H1 (cell line): ENCODE results near the gene METTL25B. TPM values are rescaled to one million over a fixed set of nuclear protein-coding genes. Genes with fewer than 3 reads are reported as not detected.

ENCODE experiments used
- CTCF ChIA-PET: fragments of 300-600 bp; sonication (Branson Sonifier 250); formaldehyde crosslinking; loops from one replicate; lab custom pipeline; 2021; ENCODE audit not compliant: partially characterized antibody; lab: Charles Lee
- POLR2A ChIA-PET: fragments of 300-600 bp; sonication (Branson Sonifier 250); formaldehyde crosslinking; loops from one replicate; lab custom pipeline; 2021; ENCODE audit warnings: inconsistent platforms; ENCODE audit not compliant: partially characterized antibody; lab: Charles Lee
- DNase-seq, 2 experiments: peaks; one replicate each; pipeline versions ENCODE4 v3.0.0 to v3.0.0-alpha.2; 2010 to 2022; ENCODE audit warnings: low spot score in 2 of 2, low read depth in 1 of 2, mixed read lengths in 1 of 2
- FAIRE-seq: peaks from 2 replicates; lab custom pipeline; 2011; peaks lifted over from hg19 to GRCh38; lab: Jason Lieb, UNC
- H2AFZ ChIP-seq: 2 replicates; pipeline ENCODE4 v1.8.1; 2012; ENCODE audit warnings: low read length, inconsistent platforms
- H2AK5ac ChIP-seq: 2 replicates; pipeline ENCODE4 v1.6.1; 2013; ENCODE audit warnings: low read depth, low read length
- H2BK120ac ChIP-seq: replicated peaks from 2 replicates; pipeline ENCODE3; 2013; ENCODE audit warnings: low read depth, low read length, inconsistent platforms
- H2BK12ac ChIP-seq: 2 replicates; pipeline ENCODE4 v1.6.1; 2013; ENCODE audit warnings: low read depth, low read length
- H2BK15ac ChIP-seq: 2 replicates; pipeline ENCODE4 v1.6.1; 2013; ENCODE audit warnings: low read length
- H2BK20ac ChIP-seq: 2 replicates; pipeline ENCODE4 v1.6.1; 2013; ENCODE audit warnings: low read length
- H2BK5ac ChIP-seq: 2 replicates; pipeline ENCODE4 v1.6.1; 2013; ENCODE audit warnings: low read depth, low read length
- H3K14ac ChIP-seq: 2 replicates; pipeline ENCODE4 v1.6.1; 2013; ENCODE audit warnings: inconsistent platforms; ENCODE audit not compliant: insufficient read length
- H3K18ac ChIP-seq: 2 replicates; pipeline ENCODE4 v1.6.1; 2013; ENCODE audit warnings: low read length; ENCODE audit errors: extremely low read depth
- H3K23ac ChIP-seq: 2 replicates; pipeline ENCODE4 v1.6.1; 2013; ENCODE audit warnings: inconsistent platforms; ENCODE audit not compliant: insufficient read length
- H3K23me2 ChIP-seq: 2 replicates; pipeline ENCODE4 v1.6.1; 2013; ENCODE audit warnings: low read depth, low read length
- H3K27ac ChIP-seq: 2 replicates; pipeline ENCODE4 v1.6.1; 2011; ENCODE audit warnings: low read depth, low read length, inconsistent platforms
- H3K27me3 ChIP-seq, 4 experiments: replicated peaks in 1 of 4; 1 replicate in 1 of 4; 2 replicates in 3 of 4; pipeline versions ENCODE4 v1.6.1 to v1.8.1; 2011 to 2013; ENCODE audit warnings: low read length in 3 of 4, mild to moderate bottlenecking in 3 of 4, inconsistent platforms in 2 of 4, mixed read lengths in 2 of 4, moderate library complexity in 1 of 4; ENCODE audit not compliant: control insufficient read depth in 3 of 4, insufficient read depth in 3 of 4; ENCODE audit errors: extremely low read depth in 1 of 4
- H3K36me3 ChIP-seq, 4 experiments: 2 replicates each; pipeline versions ENCODE4 v1.6.1 to v1.8.1; 2011 to 2013; ENCODE audit warnings: mild to moderate bottlenecking in 4 of 4, low read length in 3 of 4, moderate library complexity in 2 of 4, control low read depth in 1 of 4, inconsistent platforms in 1 of 4; ENCODE audit not compliant: insufficient read depth in 4 of 4, control insufficient read depth in 2 of 4
- H3K4ac ChIP-seq: replicated peaks from 2 replicates; pipeline ENCODE3; 2013; ENCODE audit warnings: low read length, low read depth, mixed read lengths, inconsistent platforms; ENCODE audit not compliant: insufficient read length
- H3K4me1 ChIP-seq, 4 experiments: replicated peaks in 1 of 4; 1 replicate in 1 of 4; 2 replicates in 3 of 4; pipeline versions ENCODE4 v1.6.1 to v1.8.1; 2011 to 2013; ENCODE audit warnings: low read length in 3 of 4, inconsistent platforms in 2 of 4, mixed read lengths in 1 of 4; ENCODE audit not compliant: insufficient read depth in 4 of 4, control insufficient read depth in 3 of 4
- H3K4me2 ChIP-seq, 2 experiments: 2 replicates each; pipeline versions ENCODE4 v1.6.1 to v1.8.1; 2011 to 2013; ENCODE audit warnings: low read depth in 2 of 2, low read length in 2 of 2, control low read depth in 1 of 2, inconsistent platforms in 1 of 2, mild to moderate bottlenecking in 1 of 2; ENCODE audit not compliant: insufficient read depth in 1 of 2
- H3K4me3 ChIP-seq, 4 experiments: fragments of 200-600, 300-600 bp in 1 of 4; sonication (generic), shearing (Covaris generic), sonication (Bioruptor Twin) in 1 of 4; 2 replicates each; pipeline versions ENCODE4 v1.5.1 to v1.8.1; 2011 to 2016; ENCODE audit warnings: low read length in 4 of 4, low read depth in 3 of 4, control low read depth in 2 of 4, inconsistent platforms in 2 of 4, mild to moderate bottlenecking in 2 of 4, mixed read lengths in 1 of 4, moderate library complexity in 1 of 4; ENCODE audit not compliant: insufficient read depth in 2 of 4; ENCODE audit errors: extremely low read depth in 1 of 4
- H3K56ac ChIP-seq: replicated peaks from 2 replicates; pipeline ENCODE3; 2013; ENCODE audit warnings: low read depth, mild to moderate bottlenecking, mixed read lengths, low read length, inconsistent platforms; ENCODE audit not compliant: insufficient read length
- H3K79me1 ChIP-seq: 2 replicates; pipeline ENCODE4 v1.6.1; 2013; ENCODE audit warnings: low read depth, low read length, control low read depth
- H3K79me2 ChIP-seq, 2 experiments: 2 replicates each; pipeline versions ENCODE4 v1.6.1 to v1.8.1; 2012 to 2013; ENCODE audit warnings: low read length in 2 of 2, mild to moderate bottlenecking in 2 of 2, inconsistent platforms in 1 of 2; ENCODE audit not compliant: insufficient read depth in 2 of 2, control insufficient read depth in 1 of 2
- H3K9ac ChIP-seq, 4 experiments: replicated peaks in 1 of 4; 1 replicate in 1 of 4; 2 replicates in 3 of 4; pipeline versions ENCODE4 v1.6.1 to v1.8.1; 2011 to 2013; ENCODE audit warnings: low read depth in 3 of 4, low read length in 3 of 4, control low read depth in 2 of 4, mild to moderate bottlenecking in 2 of 4, moderate library complexity in 2 of 4, inconsistent platforms in 1 of 4; ENCODE audit errors: extremely low read depth in 1 of 4
- H3K9me3 ChIP-seq, 2 experiments: 2 replicates each; pipeline versions ENCODE4 v1.6.1 to v1.8.1; 2012 to 2013; ENCODE audit warnings: mild to moderate bottlenecking in 2 of 2, moderate library complexity in 2 of 2, control low read depth in 1 of 2, inconsistent platforms in 1 of 2, low read depth in 1 of 2, low read length in 1 of 2, mixed read lengths in 1 of 2; ENCODE audit not compliant: insufficient read depth in 2 of 2
- H4K20me1 ChIP-seq, 2 experiments: replicated peaks in 1 of 2; 2 replicates each; pipeline versions ENCODE3 to v1.8.1; 2011 to 2013; ENCODE audit warnings: inconsistent platforms in 2 of 2, low read length in 2 of 2, mild to moderate bottlenecking in 1 of 2; ENCODE audit not compliant: insufficient read depth in 2 of 2, control insufficient read depth in 1 of 2
- H4K5ac ChIP-seq: 2 replicates; pipeline ENCODE4 v1.6.1; 2013; ENCODE audit warnings: low read length, low read depth, mixed read lengths, inconsistent platforms; ENCODE audit not compliant: insufficient read length
- H4K8ac ChIP-seq: 2 replicates; pipeline ENCODE4 v1.8.0; 2013; ENCODE audit warnings: mild to moderate bottlenecking, moderate library complexity, low read length, inconsistent platforms; ENCODE audit not compliant: insufficient read depth; ENCODE audit errors: extremely low read depth
- H4K91ac ChIP-seq: replicated peaks from 2 replicates; pipeline ENCODE3; 2013; ENCODE audit warnings: low read length, mixed read lengths, inconsistent platforms; ENCODE audit not compliant: insufficient read length
- WGBS, 2 experiments: shearing (Covaris generic) in 1 of 2; methylation state at CpG; one replicate each; pipeline versions ENCODE4 v1.1.6 to v1.1.7; 2013 to 2015; ENCODE audit warnings: low lambda C conversion rate in 2 of 2, mixed read lengths in 2 of 2, inconsistent platforms in 1 of 2, low coverage in 1 of 2, missing lambda C conversion rate in 1 of 2; ENCODE audit not compliant: insufficient replicate concordance in 2 of 2, insufficient coverage in 1 of 2, insufficient read length in 1 of 2; ENCODE audit errors: extremely low coverage in 1 of 2, missing lambda C conversion rate in 1 of 2; 5-methylcytosine and 5-hydroxymethylcytosine counted together
- polyA plus RNA-seq, 7 experiments: library from polyadenylated mRNA; depleted of rRNA in 3 of 7; stranded (reverse) in 5 of 7; unstranded in 2 of 7; fragments of >200 nt in 5 of 7; fragments of 200-250 nt in 2 of 7; gene quantifications; 1 replicate in 5 of 7; 2 replicates in 1 of 7; 4 replicates in 1 of 7; pipeline versions ENCODE4 v1.2.1 to v1.2.3, GENCODE V29; 2011 to 2013; ENCODE audit warnings: missing spikeins in 2 of 7, mixed read lengths in 2 of 7
- total RNA-seq: library from RNA; stranded (reverse); fragmentation: NEBNext Ultra II Directional; extraction: Animal tissue kit (Norgen Biotek cat#: 25700); gene quantifications from 2 replicates; pipeline ENCODE4 v1.2.1, GENCODE V29; 2021

The METTL25B gene
- total and polyA plus RNA-seq, 2 of the 8 experiments (the other 6 are each of a cell fraction or from before 2014, with no cell fraction given) = 28.4 to 30.1 TPM

- H4K20me1 ChIP-seq = peaks cover 13 to 23% of the 10 kb centered on the region in 2 experiments
- no peak overlapping the region for H3K14ac ChIP-seq
- H3K27ac ChIP-seq = no peak overlapping the region
- peaks cover 2% of the 10 kb centered on the region; the same call in 1 of the 2 replicates for H3K79me1 ChIP-seq
- H3K4me3 ChIP-seq = no peak overlapping the region
- H3K23me2 ChIP-seq = no peaks in the 10 kb centered on the region; the same call in 1 of the 2 replicates
- H3K36me3 ChIP-seq = peaks cover 16 to 31% (median 30%) of the 10 kb centered on the region in 4 experiments
- 87% methylated on average over 2 of the region's 2 CpGs; no CpG with 5 or more reads in 1 of the 2 experiments for WGBS, 2 experiments
- H3K18ac ChIP-seq = no peak overlapping the region
- CTCF ChIA-PET = interaction anchor here (0.6 to 65.2 kb wide), 8 partner anchors 34 to 1831 kb away, joined by 3 to 4284 read pairs (median 4); partner anchors contain the start of genes CRABP2, NES and NTRK1
- no peaks in the 10 kb centered on the region for H3K9me3 ChIP-seq
- peaks cover 2 to 15% (median 10%) of the 10 kb centered on the region in 4 experiments; a peak in 6 of 7 replicates for H3K4me1 ChIP-seq
- H2BK20ac ChIP-seq = no peak overlapping the region
- no peak overlapping the region for H4K91ac ChIP-seq
- H3K9ac ChIP-seq = no peak overlapping the region
- H4K8ac ChIP-seq = no peak overlapping the region
- no peak overlapping the region for H2BK12ac ChIP-seq
- no peak overlapping the region for H3K23ac ChIP-seq
- H3K4me2 ChIP-seq = no peak overlapping the region
- FAIRE-seq (no peak), DNase-seq (no peak)
- no peak overlapping the region for H2AK5ac ChIP-seq
- H3K4ac ChIP-seq = no peak overlapping the region
- POLR2A ChIA-PET = interaction anchor here (1.0 to 8.5 kb wide), 6 partner anchors 10 to 163 kb away, joined by 3 to 135 read pairs (median 11); partner anchors contain the start of gene MRPL24
- no peak overlapping the region for H2AFZ ChIP-seq
- H3K56ac ChIP-seq = no peak overlapping the region
- no peak overlapping the region for H4K5ac ChIP-seq
- H2BK5ac ChIP-seq = no peak overlapping the region
- no peaks in the 10 kb centered on the region for H3K27me3 ChIP-seq
- H2BK15ac ChIP-seq = no peak overlapping the region
- peaks cover 7 to 38% of the 10 kb centered on the region in 2 experiments for H3K79me2 ChIP-seq
- H2BK120ac ChIP-seq = no peak overlapping the region
These were observed 7.1 kb upstream of the METTL25B start for GRCh38 chr1:156721131-156721530.
